Choroid plexus epithelial cell (primary cell): ENCODE measurements around the gene ABAT.
"Not testable (repeated sequence)": the region's sequence is repeated elsewhere in the genome, so short reads cannot be mapped to it uniquely, and the experiment has no call there.

Experiments
- DNase-seq: peaks from one replicate; pipeline ENCODE4 v3.0.0-alpha.2; 2010; ENCODE audit warnings: low read depth
- H3K4me3 ChIP-seq: 2 replicates; pipeline ENCODE4 v1.5.1; 2011; ENCODE audit warnings: low read depth, mild to moderate bottlenecking, control low read depth, low read length, moderate library complexity
- TF ChIP-seq, protein P1 (sequence below): conservative IDR thresholded peaks from 2 replicates; pipeline ENCODE4 v1.5.1; 2011; ENCODE audit warnings: low read depth, mild to moderate bottlenecking, control low read depth, inconsistent platforms, low read length, moderate library complexity

The ABAT gene

DNA sequence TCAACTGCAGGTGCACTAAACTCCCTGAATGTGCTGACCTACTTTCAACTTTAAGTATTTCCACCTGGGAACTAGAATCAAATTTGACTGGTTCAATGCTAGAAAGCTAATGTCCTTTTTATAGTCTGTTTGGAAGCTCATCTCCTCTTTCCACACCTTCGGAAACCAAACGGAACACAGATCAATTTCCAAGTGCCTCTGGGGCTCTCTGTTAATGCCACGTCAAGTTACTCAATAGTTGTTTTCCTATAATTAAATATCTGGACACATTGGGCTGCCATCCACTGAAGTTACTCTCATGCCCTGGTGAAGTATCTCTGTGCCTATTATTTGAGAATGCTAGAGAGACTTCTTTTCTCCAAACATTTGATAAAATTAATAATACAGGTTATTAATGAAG is 29.7 kb downstream of the ABAT start:
- TF ChIP-seq, protein P1, sequence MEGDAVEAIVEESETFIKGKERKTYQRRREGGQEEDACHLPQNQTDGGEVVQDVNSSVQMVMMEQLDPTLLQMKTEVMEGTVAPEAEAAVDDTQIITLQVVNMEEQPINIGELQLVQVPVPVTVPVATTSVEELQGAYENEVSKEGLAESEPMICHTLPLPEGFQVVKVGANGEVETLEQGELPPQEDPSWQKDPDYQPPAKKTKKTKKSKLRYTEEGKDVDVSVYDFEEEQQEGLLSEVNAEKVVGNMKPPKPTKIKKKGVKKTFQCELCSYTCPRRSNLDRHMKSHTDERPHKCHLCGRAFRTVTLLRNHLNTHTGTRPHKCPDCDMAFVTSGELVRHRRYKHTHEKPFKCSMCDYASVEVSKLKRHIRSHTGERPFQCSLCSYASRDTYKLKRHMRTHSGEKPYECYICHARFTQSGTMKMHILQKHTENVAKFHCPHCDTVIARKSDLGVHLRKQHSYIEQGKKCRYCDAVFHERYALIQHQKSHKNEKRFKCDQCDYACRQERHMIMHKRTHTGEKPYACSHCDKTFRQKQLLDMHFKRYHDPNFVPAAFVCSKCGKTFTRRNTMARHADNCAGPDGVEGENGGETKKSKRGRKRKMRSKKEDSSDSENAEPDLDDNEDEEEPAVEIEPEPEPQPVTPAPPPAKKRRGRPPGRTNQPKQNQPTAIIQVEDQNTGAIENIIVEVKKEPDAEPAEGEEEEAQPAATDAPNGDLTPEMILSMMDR: no peak
- H3K4me3 ChIP-seq: no peak overlapping the region
- DNase-seq: no peak

DNA sequence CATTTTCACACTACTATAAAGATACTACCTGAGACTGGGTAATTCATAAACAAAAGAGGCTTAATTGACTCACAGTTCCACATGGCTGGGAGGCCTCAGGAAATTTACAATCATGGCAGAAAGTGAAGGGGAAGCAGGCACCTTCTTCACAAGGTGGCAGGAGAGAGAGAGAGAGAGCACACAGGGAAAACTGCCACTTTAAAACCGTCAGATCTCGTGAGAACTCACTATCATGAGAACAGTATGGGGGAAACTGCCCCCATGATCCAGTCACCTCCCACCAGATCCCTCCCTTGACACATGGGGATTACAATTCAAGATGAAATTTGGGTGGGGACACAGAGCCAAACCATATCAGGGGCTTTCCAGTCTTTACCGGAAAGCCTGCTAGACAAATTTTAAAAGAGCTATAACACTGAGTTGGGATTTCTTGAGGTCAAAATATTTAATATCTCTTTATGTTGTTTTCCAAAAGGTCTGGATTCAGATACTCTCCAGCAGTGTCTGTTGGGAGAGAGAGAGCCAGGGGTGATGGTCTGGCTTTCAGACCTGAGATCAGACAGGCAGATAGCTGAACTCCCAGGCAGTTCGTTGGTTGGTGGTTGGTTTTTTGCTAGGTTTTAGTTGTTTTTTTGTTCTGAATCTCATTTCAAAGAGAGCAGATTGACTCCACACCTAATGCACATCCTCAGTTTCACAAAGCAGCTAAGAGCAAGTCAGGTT is 30.8 kb downstream of the ABAT start:
- not testable (repeated sequence) for H3K4me3 ChIP-seq, DNase-seq

DNA sequence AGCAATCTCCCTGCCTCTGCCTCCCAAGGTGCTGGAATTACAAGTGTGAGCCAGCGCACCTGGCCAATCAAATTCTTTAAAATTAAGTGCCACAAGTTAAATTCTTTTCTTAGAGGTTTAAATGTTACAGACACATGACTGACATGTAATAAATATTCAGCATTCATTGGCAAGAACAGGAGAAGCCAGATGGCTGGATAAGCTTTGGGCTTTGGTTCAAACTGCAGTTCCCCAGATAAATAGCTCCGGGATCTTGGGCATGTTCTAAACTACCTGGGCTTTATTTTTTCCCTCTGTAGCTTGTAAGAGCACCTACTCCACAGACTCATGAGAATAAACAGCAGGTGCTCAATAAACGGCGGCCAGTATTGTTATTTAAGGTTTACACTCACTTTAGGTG is 34.1 kb downstream of the ABAT start:
- TF ChIP-seq, protein P1: no peak
- no peak for DNase-seq

DNA sequence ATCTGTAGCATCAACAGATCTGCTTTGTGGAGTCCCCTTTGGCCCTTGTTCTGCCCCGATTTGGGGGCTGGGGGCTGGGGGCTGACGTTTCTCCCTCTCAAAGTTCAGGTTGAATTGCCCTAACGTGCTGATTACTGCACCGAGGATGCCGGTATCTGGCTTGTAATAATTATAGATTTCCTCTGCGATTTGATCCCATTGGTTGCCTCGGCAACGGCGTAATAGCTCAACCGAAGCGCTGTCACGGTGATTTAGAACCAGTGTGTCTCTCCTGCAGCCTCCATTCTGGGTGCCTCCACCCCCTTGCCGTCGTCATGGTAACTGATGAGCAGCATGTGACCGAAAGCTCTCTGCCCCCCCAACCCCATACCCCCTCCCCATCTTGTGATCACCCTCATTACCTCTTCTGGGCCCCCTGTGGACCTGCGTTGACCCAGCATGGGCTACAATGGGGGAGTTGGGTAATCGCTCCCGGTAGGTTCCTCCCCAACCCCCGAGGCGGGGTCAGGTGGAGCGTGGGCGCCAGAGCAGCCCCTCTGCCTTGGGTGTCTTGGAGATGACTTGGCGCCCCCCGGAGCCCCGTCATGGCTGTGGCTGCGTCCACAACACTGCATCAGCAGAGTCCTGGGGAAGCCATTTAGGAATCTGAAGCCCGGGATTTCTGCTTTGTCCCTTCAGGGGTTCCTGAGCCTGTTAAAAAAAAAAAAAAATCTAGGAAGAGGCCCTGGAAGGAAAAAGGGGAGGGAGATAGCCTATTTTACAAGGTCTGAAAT is 38.4 kb downstream of the ABAT start:
- no peak for DNase-seq
- TF ChIP-seq, protein P1: no peak
- no peak overlapping the region for H3K4me3 ChIP-seq

More for the DNA sequence above, 34.1 kb downstream of the ABAT start:
- no peak overlapping the region for H3K4me3 ChIP-seq

DNA sequence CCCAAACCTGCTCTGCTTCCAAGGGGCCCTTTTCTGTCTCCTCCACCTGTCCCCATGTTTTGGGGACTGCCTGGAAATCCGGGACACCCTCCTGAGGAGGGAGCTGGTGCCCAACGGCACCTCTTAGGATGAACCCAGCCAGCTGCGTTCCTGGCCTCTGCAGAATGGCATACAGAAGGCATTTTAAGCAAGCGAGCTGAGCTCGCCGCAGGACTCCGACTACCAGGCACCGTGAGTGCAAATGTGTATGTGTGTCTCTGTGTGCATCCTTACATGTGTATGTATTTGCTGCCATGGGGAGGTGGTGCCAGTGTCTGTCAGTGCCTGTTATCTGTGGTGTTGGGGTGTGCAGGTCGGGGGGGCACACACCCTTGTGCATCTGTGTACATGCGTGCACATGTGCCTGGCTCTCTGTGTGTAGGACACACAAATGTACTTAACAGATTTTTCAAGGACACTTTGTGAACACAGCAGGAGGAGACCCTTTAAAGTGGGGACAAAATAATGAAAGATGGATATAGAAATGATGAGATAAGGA is 39.3 kb downstream of the ABAT start:
- no peak overlapping the region for H3K4me3 ChIP-seq
- no peak for DNase-seq
- TF ChIP-seq, protein P1: no peak

DNA sequence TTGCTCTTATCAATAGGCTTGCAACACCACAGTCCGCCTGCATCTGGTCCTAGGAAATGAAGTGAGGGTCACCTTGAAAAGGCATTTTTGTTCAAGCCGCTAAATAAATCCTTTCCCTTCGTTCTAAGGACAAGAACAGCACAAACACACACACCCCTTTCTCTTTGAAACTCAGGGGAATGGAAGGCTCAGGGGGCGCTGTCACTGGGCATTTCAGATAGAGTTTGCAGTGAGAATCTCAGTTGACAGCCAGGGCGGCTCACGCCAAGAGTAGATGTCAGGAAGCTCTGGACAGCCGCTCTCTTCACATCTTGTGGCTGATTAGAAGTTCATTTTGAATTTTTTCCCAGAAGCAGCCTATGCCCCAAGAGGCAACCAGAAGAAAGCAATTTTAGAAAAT is 39.8 kb downstream of the ABAT start:
- H3K4me3 ChIP-seq: no peak overlapping the region
- TF ChIP-seq, protein P1: no peak
- DNase-seq: no peak

DNA sequence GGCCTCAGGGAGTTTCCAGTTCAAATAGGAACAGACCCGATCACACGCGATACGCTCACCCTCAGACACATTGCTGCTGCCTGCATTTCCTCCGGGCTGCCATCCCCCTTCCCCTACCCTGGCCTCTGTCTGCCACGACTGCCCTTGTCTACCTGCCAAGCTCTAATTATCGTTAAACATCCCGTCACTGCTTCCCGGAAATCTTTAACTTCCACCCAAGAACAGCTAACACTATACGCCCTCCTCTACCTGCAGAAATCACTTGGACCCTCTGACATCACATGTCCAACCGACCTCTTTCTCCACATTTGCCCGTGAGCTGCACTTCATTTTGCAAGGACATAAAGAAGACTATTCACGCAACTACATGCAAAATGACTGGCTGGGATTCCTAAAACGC is 40.4 kb downstream of the ABAT start:
- no peak overlapping the region for H3K4me3 ChIP-seq
- TF ChIP-seq, protein P1: no peak
- no peak for DNase-seq
